Brain microvascular endothelial cell (primary cell): ENCODE data around the gene TMEM116.
"Not testable (repeated sequence)": the region's sequence is repeated elsewhere in the genome, so short reads cannot be mapped to it uniquely, and the experiment has no call there.

Source experiments
- DNase-seq: peaks from one replicate; pipeline ENCODE4 v3.0.0-alpha.2; 2020
- H3K27ac ChIP-seq: fragments of 250-450 bp; sonication (Bioruptor Pico); 2 replicates; pipeline ENCODE4 v1.5.1; 2020; ENCODE audit warnings: mild to moderate bottlenecking, moderate library complexity
- H3K27me3 ChIP-seq: fragments of 250-450 bp; sonication (Bioruptor Pico); replicated peaks from 2 replicates; pipeline ENCODE4 v1.5.1; 2020; ENCODE audit warnings: mild to moderate bottlenecking
- H3K36me3 ChIP-seq: fragments of 250-450 bp; sonication (Bioruptor Pico); replicated peaks from 2 replicates; pipeline ENCODE4 v1.5.1; 2020; ENCODE audit warnings: mild to moderate bottlenecking
- H3K4me3 ChIP-seq: 2 replicates; pipeline ENCODE4 v1.5.1; 2011; ENCODE audit warnings: low read depth, mild to moderate bottlenecking, control low read depth, low read length, moderate library complexity
- CTCF ChIP-seq: IDR thresholded peaks from 2 replicates; pipeline ENCODE4 v1.5.1; 2011; ENCODE audit warnings: low read depth, mild to moderate bottlenecking, moderate library complexity, low read length, control low read depth, inconsistent platforms; ENCODE audit errors: missing control alignments
- in situ Hi-C: cut with HindIII; loops from 2 replicates; pipeline ENCODE4 v1.10.0; 2017; ENCODE audit warnings: low sequenced_read_pairs, low pct_ligation_motif_present

Gene TMEM116

GRCh38 chr12:111953455-111953854 lies 59.5 kb downstream of the TMEM116 start:
- TF ChIP-seq CTCF, result no peak
- H3K27ac ChIP-seq, result no peak overlapping the region
- DNase-seq, result no peak
- H3K27me3 ChIP-seq, result no peaks in the 10 kb centered on the region
- no peaks in the 10 kb centered on the region for H3K36me3 ChIP-seq
- in situ Hi-C loops, result no loop called here
- no peak overlapping the region for H3K4me3 ChIP-seq

- H3K36me3 ChIP-seq, in situ Hi-C loops, H3K27me3 ChIP-seq, H3K27ac ChIP-seq, DNase-seq, H3K4me3 ChIP-seq: not testable (repeated sequence)
Measured at GRCh38 chr12:111952084-111952787, 60.7 kb downstream of the TMEM116 start.

- in situ Hi-C loops, H3K4me3 ChIP-seq, H3K27me3 ChIP-seq, H3K27ac ChIP-seq, DNase-seq, H3K36me3 ChIP-seq: not testable (repeated sequence)
Measured at GRCh38 chr12:111950961-111951676, 61.8 kb downstream of the TMEM116 start.

DNA sequence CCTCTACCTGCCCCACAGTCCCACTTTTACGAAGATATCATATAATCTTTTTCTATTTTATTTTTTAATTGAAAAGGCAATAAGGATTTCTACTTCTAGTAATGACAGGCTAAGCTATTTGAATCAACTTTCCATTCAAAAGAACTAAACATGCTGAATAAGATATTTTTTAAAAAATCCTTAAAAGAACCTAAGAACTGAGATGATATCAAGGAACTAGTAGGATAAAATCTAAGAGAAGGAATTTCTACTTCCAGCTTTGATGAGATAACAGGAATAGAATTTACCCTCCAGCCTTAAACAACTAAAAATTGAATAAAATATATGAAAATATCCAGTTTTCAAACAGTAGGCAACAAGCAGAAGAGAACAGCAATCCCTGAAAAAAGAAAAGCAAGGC lies 69.0 kb downstream of the TMEM116 start:
- no peak for TF ChIP-seq CTCF
- Histone ChIP-seq H3K27me3 (no peaks in the 10 kb centered on the region), H3K27ac (no peak overlapping the region), H3K4me3 (no peak overlapping the region), H3K36me3 (no peaks in the 10 kb centered on the region)
- in situ Hi-C loops, result no loop called here
- no peak for DNase-seq

DNA sequence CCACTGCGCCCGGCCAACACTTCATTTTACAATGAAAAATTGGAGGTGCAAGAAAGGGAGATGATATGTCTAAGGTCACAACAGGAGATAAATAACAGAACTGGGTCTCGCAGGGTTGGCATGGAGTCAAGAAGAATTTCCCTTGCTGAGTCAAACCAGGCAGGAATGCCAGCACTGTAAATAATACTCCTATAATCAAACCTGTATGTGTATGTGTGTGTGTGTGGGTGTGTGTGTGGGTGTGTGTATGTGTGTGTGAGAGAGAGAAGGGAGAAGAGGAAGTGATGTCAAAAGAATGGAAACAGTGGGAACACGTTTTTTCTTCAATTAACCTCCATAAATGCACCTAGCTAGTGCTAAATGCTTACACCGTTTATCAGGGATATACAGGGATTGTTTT lies 70.4 kb downstream of the TMEM116 start:
- no peaks in the 10 kb centered on the region for H3K27me3 ChIP-seq
- TF ChIP-seq CTCF, result no peak
- H3K4me3 ChIP-seq, result no peak overlapping the region
- H3K36me3 ChIP-seq, result no peaks in the 10 kb centered on the region
- H3K27ac ChIP-seq, result no peak overlapping the region
- DNase-seq, result peak; percentile 74
- in situ Hi-C loops, result no loop called here

DNA sequence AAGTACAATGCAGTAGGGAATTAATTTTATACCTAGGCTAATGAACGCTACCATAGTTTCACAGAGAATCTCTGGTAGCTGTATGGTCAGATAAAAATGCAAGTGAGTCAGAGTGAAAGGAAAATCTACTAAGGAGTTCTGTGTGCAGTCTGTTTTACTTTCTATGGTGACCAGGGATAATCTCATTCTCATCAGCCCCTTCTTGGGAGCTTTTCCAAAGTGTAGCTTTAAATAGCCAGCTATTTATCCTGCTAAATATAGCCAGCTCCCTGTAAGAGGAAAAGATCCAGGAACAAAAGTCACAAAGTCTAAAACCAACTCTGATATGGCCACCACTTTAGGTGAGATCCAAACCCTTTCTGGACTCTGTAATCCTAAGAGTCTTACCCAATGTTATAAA lies 75.5 kb downstream of the TMEM116 start:
- Histone ChIP-seq H3K27me3 (no peaks in the 10 kb centered on the region), H3K36me3 (no peaks in the 10 kb centered on the region), H3K27ac (no peak overlapping the region), H3K4me3 (no peak overlapping the region)
- DNase-seq, result peak; percentile 23
- in situ Hi-C loops, result no loop called here
- TF ChIP-seq CTCF, result no peak
